Stimulated activated memory B cell treated with anti-CD40 and anti-IgM and Interleukin-4, amounts not matched to agents 10 μg/mL and 1 μg/mL and 100 μg/mL, for 72 hours (primary cell): Measurements from ENCODE around the gene MED29.
A peak's percentile ranks its signal among the peaks of the same experiment; 100 is the strongest.

ENCODE experiments used
- ATAC-seq: fragments of 150-1000 bp; cut with Tn5 transposase; 2 replicates; pipeline ENCODE4 v1.10.0; 2021
- H3K27ac Mint-ChIP-seq: one replicate; pipeline ENCODE4 v1.8.0; 2022; ENCODE audit warnings: mild to moderate bottlenecking, mixed read lengths
- H3K27me3 Mint-ChIP-seq: one replicate; pipeline ENCODE4 v1.8.0; 2022; ENCODE audit warnings: mixed read lengths
- H3K36me3 Mint-ChIP-seq: one replicate; pipeline ENCODE4 v1.8.0; 2022; ENCODE audit warnings: mixed read lengths
- H3K4me1 Mint-ChIP-seq: one replicate; pipeline ENCODE4 v1.8.0; 2022; ENCODE audit warnings: mixed read lengths
- H3K4me3 Mint-ChIP-seq: one replicate; pipeline ENCODE4 v1.8.0; 2022; ENCODE audit warnings: mild to moderate bottlenecking, moderate library complexity, mixed read lengths
- H3K9me3 Mint-ChIP-seq: one replicate; pipeline ENCODE4 v1.8.0; 2022; ENCODE audit warnings: mixed read lengths

The MED29 gene

GRCh38 chr19:39438270-39438934 lies 47.2 kb downstream of the MED29 start:
- Mint-ChIP-seq H3K4me1 (peaks cover 48% of the 10 kb centered on the region), H3K27ac (no peak overlapping the region), H3K36me3 (peaks cover 23% of the 10 kb centered on the region), H3K4me3 (no peak overlapping the region), H3K27me3 (no peaks in the 10 kb centered on the region), H3K9me3 (no peaks in the 10 kb centered on the region)
- ATAC-seq = no peak

GRCh38 chr19:39444598-39445195 lies 53.5 kb downstream of the MED29 start:
- no peaks in the 10 kb centered on the region for H3K27me3 Mint-ChIP-seq
- peak overlapping the region; percentile 98 for H3K27ac Mint-ChIP-seq
- H3K9me3 Mint-ChIP-seq = no peaks in the 10 kb centered on the region
- H3K36me3 Mint-ChIP-seq = peaks cover 32% of the 10 kb centered on the region
- peak overlapping the region; percentile 90 for H3K4me3 Mint-ChIP-seq
- no peak for ATAC-seq
- peaks cover 67% of the 10 kb centered on the region for H3K4me1 Mint-ChIP-seq

GRCh38 chr19:39445196-39446111 lies 54.3 kb downstream of the MED29 start, which contains the start of gene SUPT5H:
SUPT5H (plus strand) TSS chr19:39445582; CDS start chr19:39445891, 309 bp downstream.
- H3K9me3 Mint-ChIP-seq = no peaks in the 10 kb centered on the region
- peaks cover 67% of the 10 kb centered on the region for H3K4me1 Mint-ChIP-seq
- ATAC-seq = peak; percentile 95

GRCh38 chr19:39446365-39447084 lies 55.3 kb downstream of the MED29 start:
- ATAC-seq = no peak
- H3K27me3 Mint-ChIP-seq = no peaks in the 10 kb centered on the region
- H3K36me3 Mint-ChIP-seq = peaks cover 34% of the 10 kb centered on the region
- H3K9me3 Mint-ChIP-seq = no peaks in the 10 kb centered on the region
- H3K27ac Mint-ChIP-seq = peak overlapping the region; percentile 98
- H3K4me3 Mint-ChIP-seq = peak overlapping the region; percentile 90
- peaks cover 70% of the 10 kb centered on the region for H3K4me1 Mint-ChIP-seq

More at GRCh38 chr19:39445196-39446111, 54.3 kb downstream of the MED29 start, which contains the start of gene SUPT5H:
- peak within 1 kb of the TSS; percentile 98 for H3K27ac Mint-ChIP-seq
- peaks cover 32% of the 10 kb centered on the region for H3K36me3 Mint-ChIP-seq
- peak within 1 kb of the TSS; percentile 90 for H3K4me3 Mint-ChIP-seq
- no peaks in the 10 kb centered on the region for H3K27me3 Mint-ChIP-seq

- H3K36me3 Mint-ChIP-seq = peaks cover 51% of the 10 kb centered on the region
- ATAC-seq = peak; percentile 79
- peaks cover 88% of the 10 kb centered on the region for H3K4me1 Mint-ChIP-seq
- no peaks in the 10 kb centered on the region for H3K9me3 Mint-ChIP-seq
- H3K27me3 Mint-ChIP-seq = no peaks in the 10 kb centered on the region
- H3K27ac Mint-ChIP-seq = peak overlapping the region; percentile 98
- H3K4me3 Mint-ChIP-seq = peak overlapping the region; percentile 90
These were observed 57.1 kb downstream of the MED29 start for GRCh38 chr19:39448271-39448670.

GRCh38 chr19:39449116-39449797 lies 58.1 kb downstream of the MED29 start:
- peaks cover 54% of the 10 kb centered on the region for H3K36me3 Mint-ChIP-seq

More at GRCh38 chr19:39449116-39449797, 58.1 kb downstream of the MED29 start:
- ATAC-seq = no peak
- Mint-ChIP-seq H3K27me3 (no peaks in the 10 kb centered on the region), H3K4me1 (peaks cover 83% of the 10 kb centered on the region), H3K4me3 (peak overlapping the region; percentile 70), H3K27ac (peak overlapping the region; percentile 98), H3K9me3 (no peaks in the 10 kb centered on the region)
